HG03196 (cell line): ENCODE data around the gene GRAP.
"Not testable (repeated sequence)": the region's sequence is repeated elsewhere in the genome, so short reads cannot be mapped to it uniquely, and the experiment has no call there.

ENCODE experiments used
- ATAC-seq: cut with Tn5 transposase; IDR thresholded peaks from one replicate; pipeline ENCODE4 v1.9.1; 2021; ENCODE audit not compliant: unreplicated experiment

GRAP gene

GRCh38 chr17:19046782-19047375 lies at the start of gene GRAP:
Gene GRAP (minus strand): TSS chr17:19046957. CDS start chr17:19046926, 31 bp downstream.
- not testable (repeated sequence) for ATAC-seq

DNA sequence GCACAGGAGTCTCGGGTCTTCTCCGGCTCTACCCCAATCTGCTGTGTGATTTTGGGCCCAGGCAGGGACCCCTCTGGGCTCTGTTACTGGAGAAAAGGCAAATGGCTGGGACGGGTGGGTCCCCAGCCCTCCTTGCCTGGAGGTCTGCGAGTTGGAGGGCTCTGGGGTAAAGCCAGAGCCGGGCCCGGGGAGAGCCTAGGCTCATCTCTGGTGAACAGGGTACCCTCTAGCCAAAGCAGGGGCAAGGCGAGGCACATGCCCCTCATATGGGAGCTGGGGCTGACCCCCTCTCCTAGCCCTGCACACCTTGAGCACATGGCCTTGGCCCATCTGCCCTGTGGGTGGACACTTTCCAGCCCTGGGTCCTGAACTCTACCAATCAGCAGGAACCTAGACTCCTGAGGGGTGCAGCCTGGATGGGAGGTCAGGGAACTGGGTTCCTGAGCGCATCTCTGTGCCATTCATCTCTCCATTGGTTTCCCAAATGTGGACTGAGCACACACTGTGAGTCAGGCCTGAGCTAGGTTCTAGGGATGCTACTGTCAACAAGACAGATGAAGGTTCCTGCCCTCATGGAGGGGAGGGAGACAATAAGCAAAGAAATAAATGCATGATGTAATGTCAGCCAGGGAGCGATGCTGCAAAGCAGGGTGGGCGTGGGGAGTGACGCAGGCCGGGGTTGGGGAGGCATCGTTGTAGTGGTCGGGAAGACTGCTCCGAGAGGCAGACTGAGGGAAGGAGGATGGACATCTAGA lies 47.1 kb upstream of the GRAP start:
- ATAC-seq, result not testable (repeated sequence)

DNA sequence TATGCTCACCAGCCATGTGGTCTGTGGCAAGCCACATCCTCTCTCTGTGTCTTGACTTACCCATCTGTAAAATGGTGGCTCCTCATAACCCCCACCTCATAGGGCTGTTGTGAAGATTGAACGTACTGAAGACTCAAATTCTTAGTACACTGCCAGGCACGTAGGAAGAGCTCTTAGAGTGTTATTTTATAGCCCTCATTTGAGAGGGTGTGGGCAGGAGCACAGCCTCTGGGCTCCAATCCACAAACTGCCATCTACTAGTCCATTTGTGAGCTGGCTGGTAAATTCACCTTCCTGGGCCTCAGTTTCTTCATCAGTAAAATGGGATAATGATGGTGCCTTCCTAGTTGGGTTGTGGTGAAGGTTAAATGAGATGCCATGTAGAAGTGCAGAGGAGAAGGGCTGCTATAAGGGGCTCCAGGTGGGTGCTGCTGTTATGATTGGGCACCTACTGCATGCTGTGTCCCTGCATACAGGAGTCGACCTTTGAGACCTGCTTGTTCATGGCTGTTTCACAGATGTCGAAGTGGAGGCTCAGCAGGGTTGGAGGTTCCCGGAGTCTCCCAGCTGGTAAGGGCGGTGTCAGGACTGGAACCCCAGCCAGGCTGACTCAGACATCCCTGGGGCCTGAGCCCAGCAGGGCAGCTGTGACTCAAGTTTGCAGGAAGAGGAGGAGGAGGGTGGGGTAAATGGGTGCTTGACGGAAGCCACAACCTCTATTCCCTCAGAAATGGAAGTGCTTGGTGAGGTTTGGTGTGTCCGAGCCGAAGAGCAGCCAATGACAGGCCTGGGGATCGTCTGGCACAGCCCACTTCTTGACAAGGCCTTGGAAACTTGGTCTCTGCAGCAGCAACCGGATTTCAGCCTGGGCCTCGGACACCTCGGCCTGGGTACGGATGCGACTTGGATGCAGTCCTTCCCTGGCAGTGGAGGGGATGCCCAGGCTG lies 46.3 kb upstream of the GRAP start:
- ATAC-seq, result not testable (repeated sequence)

DNA sequence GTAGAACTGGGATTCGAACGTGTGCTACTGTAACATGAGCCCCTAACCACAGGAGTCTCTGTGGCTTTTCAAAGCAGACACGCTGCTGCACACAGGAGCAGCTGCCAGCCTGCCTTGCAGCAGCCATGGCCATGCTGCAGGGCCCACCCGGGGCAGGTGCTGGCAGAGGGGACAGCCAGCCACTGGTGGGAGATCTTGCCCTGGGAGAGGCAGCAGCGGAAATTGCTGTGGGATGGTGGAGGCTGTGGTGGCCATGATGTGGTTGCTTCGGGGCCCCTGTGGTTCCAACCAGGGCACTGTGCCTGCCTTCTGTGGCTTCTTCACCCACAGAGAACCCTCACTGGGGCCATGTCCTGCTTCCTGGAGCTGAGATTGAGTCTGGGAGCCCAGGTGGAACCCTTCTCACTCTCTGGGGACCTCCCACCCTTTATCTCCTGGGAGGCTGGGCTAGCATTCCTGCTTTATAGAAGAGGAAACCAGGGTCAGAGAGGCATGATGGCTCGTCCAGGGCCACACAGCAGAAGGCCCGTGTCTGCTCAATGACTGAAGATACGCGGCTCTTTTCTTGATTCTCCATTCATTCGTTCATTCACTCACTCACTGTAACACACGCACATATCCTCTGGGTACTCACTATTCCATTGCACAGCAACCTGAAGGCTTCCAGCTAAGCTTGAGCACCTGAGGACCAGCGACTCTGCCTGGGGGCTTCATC lies 43.5 kb upstream of the GRAP start:
- not testable (repeated sequence) for ATAC-seq

DNA sequence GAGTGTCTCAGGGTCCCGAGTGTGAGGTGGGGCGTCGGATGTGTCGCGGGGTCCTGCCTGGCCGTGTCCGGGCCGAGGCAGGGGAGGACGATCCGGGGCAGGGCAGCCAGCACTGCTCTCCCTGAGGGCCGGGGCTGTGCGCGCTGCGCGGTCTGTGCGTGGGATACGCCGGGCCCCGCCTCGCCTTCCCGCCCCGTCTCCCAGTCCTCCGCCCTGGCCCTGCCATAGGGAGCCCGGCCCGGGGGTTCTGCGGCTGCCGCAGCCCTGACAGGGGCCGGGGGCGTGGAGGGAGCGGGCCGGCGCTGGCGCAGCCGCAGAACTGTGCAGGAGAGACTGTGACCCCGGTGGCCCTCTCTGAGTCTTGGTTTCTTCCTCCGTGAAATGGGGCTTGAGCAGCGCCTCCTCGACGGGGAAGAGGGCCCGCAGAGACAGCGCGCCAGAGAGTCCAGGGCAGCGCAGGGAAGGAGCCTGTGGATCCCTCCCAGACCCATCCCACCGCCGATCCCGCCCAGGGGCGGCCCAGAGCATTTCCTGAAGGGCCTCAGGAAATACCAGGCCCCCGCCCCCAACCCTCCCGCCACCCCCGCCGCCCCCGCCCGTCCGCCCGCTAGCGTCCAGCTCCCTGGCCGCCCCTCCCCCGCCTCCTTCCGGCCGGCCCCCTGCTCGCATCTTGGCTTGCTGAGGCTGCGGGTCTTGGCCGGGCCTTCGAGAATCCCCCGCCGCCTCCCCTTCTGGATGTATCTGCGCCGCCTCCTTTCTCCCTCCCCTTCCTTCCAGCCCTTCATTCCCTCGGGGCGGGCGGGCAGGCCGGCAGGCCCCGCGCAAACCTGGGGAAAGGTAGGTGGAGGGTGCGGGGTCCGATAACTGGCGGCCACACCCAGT lies 42.3 kb upstream of the GRAP start:
- not testable (repeated sequence) for ATAC-seq

DNA sequence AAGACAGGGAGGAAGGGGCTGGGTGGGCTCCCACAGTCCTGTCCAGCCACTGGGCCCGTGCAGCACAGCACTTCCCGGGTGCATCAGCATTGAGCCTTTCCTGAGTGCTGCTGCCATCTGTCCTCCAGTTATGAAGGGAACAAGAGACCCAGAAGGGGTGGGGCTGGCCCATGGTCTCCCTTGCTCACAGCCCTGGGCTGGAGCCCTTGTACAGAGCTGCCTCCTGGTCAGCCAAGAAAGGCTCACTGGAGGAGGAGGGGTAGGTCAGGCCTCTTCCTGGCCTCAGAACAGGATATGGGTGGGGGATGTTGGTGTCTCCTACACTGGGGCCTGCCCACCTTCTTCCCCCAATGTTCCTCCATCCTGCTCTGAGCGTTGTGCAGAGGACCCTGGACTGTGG lies 30.6 kb upstream of the GRAP start:
- ATAC-seq, result not testable (repeated sequence)

GRCh38 chr17:19076398-19077192 lies 29.8 kb upstream of the GRAP start:
- ATAC-seq, result not testable (repeated sequence)

DNA sequence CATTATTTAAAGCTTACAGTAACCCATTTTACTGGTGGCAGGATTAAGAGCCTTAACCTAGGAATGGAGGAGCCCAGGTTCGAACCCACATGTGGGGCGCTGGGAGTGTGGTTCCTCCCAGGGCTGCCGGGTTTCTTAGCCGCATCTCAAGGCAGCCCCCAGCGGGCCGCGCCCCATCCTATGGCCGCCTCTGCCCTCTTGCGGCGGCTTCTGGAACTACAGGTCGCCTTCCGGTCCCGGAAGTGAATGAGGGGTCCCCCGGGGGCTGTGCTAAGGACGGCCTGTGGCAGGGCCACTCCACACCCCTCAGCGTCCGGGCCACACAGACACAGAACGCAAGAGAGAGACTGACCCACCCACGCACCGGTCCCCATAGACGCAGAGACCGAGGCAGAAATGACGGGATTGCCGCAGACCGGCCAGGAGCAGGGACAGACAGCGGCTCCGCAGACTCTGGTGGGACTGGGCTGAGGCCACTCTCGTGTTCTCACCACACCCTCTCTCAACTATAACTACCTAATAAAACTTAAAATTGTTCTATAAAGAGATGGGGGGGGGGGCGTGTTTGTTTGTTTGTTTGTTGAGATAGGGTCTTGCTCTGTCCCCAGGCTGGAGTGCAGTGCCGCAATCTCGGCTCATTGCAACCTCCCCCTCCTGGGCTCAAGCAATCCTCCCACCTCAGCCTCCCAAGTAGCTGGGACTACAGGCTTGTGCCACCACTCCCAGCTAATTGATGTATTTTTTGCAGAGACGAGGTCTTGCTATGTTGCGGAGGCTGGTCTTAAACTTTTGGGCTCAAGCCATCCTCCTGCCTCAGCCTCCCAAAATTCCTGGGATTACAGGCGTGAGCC lies 23.8 kb upstream of the GRAP start:
- ATAC-seq, result peak; percentile 88

GRCh38 chr17:19064378-19064777 lies 17.6 kb upstream of the GRAP start:
- not testable (repeated sequence) for ATAC-seq

DNA sequence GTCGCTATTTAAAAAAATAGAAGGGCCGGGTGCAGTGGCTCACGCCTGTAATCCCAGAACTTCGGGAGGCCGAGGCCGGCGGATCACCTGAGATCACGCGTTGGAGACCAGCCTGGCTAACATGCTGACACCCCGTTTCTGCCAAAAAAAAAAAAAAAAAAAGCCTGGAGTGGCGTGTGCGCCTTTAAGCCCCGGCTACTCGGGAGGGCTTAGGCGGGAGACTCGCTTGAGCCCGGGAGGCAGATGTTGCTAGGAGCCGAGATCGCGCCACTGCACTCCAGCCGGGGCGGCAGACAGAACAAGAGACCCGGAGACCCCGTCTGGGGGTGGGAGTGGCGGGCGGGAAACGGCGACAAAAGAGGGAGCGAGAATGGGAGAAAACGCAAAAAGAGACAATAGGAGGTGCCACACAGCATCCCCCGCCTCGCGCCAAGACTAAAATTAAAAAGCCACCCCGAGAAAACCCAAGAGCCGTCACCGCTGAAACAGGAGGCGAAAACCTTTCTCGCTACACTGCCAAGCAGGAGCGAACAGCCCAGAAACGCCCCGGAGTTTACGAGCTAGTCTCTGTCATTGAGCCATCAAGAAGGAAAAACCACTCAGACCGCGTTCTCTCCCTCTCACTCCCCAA lies 16.7 kb upstream of the GRAP start:
- not testable (repeated sequence) for ATAC-seq

DNA sequence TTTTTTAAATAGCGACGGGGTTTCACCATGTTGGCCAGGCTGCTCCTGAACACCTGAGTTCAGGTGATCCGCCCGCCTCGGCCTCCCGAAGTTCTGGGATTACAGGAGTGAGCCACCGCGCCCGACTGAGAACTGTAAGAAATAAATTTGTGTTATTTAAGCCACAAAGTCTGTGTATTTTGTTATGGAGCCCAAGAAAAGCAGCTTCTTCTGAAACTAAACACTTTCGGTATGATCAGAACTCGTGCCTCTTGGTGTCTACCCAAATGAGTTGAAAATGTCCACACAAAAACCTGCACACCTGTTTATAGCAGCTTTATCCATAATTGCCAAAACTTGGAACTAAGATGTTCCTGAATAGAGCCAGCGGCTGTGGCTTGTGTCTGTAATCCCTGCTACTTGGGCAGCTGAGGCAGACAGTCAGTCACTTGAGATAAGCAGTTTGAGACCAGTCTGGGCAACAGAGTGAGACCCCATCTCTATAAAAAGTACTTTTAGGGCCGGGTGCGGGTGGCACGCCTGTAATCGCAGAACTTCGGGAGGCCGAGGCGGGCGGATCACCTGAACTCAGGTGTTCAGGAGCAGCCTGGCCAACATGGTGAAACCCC lies 16.1 kb upstream of the GRAP start:
- peak; percentile 53 for ATAC-seq

DNA sequence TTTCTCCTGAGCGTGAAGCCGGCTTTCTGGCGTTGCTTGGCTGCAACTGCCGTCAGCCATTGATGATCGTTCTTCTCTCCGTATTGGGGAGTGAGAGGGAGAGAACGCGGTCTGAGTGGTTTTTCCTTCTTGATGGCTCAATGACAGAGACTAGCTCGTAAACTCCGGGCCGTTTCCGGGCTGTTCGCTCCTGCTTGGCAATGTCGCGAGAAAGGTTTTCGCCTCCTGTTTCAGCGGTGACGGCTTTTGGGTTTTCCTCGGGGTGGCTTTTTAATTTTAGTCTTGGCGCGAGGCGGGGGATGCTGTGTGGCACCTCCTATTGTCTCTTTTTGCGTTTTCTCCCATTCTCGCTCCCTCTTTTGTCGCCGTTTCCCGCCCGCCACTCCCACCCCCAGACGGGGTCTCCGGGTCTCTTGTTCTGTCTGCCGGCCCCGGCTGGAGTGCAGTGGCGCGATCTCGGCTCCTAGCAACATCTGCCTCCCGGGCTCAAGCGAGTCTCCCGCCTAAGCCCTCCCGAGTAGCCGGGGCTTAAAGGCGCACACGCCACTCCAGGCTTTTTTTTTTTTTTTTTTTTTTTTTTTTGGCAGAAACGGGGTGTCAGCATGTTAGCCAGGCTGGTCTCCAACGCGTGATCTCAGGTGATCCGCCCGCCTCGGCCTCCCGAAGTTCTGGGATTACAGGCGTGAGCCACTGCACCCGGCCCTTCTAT lies 15.4 kb upstream of the GRAP start:
- ATAC-seq, result peak; percentile 41

DNA sequence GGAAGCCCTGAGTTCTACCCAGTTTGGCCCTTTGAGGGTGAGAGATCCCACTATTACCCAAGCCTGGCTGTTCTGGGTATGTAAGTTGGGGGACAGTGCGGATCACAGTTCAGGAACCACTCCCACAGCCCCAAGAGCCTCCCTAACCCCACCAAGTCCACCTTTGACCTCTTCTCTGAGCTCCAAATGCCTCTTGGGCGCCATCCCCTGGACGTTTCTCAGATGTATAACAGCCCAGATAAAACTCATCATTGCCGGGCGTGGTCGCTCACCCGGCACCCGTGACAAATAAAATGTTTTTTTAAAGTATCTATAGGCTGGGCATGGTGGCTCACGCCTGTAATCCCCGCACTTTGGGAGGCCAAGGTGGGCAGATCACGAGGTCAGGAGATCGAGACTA lies 8.7 kb upstream of the GRAP start:
- not testable (repeated sequence) for ATAC-seq

GRCh38 chr17:19048826-19049225 lies 2.1 kb upstream of the GRAP start:
- ATAC-seq, result not testable (repeated sequence)

GRCh38 chr17:19047510-19047909 lies 753 bp upstream of the GRAP start:
- ATAC-seq, result not testable (repeated sequence)

DNA sequence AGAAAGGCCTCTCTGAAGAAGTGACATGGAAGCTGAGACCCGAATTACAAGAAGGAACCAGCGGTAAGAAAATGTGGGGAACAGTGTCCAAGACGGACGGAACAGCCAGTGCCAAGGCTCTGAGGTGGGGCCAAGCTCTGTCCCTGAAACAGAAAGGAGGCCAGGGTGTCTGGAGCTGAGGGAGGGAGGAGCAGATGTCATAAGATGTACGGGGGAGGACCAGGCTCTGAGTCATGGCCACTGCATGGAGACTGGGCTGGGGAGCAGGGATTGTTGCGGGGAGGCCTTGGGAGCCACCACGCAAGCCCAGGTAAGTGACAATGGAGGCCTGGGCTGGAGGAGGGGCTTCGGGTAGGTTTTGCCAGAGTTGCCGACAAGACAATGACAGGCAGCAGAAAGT lies 2.1 kb downstream of the GRAP start:
- ATAC-seq, result not testable (repeated sequence)

DNA sequence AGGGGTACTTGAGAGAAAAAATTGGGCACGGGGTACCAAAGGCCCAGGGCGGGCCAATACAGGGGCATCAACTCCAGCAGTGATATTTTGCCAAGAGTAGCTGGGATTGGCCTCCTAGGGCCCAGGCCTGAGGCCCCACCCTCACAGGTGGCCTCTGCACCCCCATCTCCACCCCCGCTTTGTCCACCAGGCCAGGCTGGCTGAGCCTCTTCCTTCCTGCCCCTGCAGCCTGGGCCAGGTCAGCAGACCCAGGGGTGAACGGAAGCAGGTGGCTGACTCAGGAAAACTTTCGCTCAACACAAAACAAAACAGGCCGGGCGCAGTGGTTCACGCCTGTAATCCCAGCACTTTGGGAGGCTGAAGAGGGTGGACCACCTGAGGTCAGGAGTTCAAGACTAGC lies 3.7 kb downstream of the GRAP start:
- not testable (repeated sequence) for ATAC-seq
